DMS79 (cell line): ENCODE measurements around the gene DDX52.
"Not testable (repeated sequence)": the region's sequence is repeated elsewhere in the genome, so short reads cannot be mapped to it uniquely, and the experiment has no call there.

ENCODE experiments used
- DNase-seq: peaks from one replicate; lab custom pipeline; 2025; lab: John Stamatoyannopoulos, UW

DDX52 gene

GRCh38 chr17:37643118-37643766, at the start of gene DDX52:
DDX52 (minus strand) TSS chr17:37643446; CDS start chr17:37643420, 26 bp downstream.
- DNase-seq = peak; percentile 90

- DNase-seq = no peak
Measured at GRCh38 chr17:37691807-37692206, 48.6 kb upstream of the DDX52 start.

- DNase-seq = no peak
Measured at GRCh38 chr17:37689317-37689716, 46.1 kb upstream of the DDX52 start.

GRCh38 chr17:37683454-37683984, 40.3 kb upstream of the DDX52 start:
- no peak for DNase-seq

GRCh38 chr17:37682007-37682406, 38.8 kb upstream of the DDX52 start:
- no peak for DNase-seq

GRCh38 chr17:37679995-37680394, 36.7 kb upstream of the DDX52 start:
- DNase-seq = not testable (repeated sequence)

- DNase-seq = no peak
Measured at GRCh38 chr17:37678036-37678435, 34.8 kb upstream of the DDX52 start.

GRCh38 chr17:37677021-37677420, 33.8 kb upstream of the DDX52 start:
- DNase-seq = no peak

- DNase-seq = peak; percentile 37
Measured at GRCh38 chr17:37676115-37676925, 33.1 kb upstream of the DDX52 start.

- DNase-seq = no peak
Measured at GRCh38 chr17:37674511-37674910, 31.3 kb upstream of the DDX52 start.

GRCh38 chr17:37673386-37673785, 30.1 kb upstream of the DDX52 start:
- DNase-seq = no peak

GRCh38 chr17:37672548-37673078, 29.4 kb upstream of the DDX52 start:
- no peak for DNase-seq

GRCh38 chr17:37671824-37672547, 28.7 kb upstream of the DDX52 start:
- DNase-seq = peak; percentile 92

- no peak for DNase-seq
Measured at GRCh38 chr17:37671028-37671823, 28.0 kb upstream of the DDX52 start.

- DNase-seq = no peak
Measured at GRCh38 chr17:37667039-37667438, 23.8 kb upstream of the DDX52 start.

- no peak for DNase-seq
Measured at GRCh38 chr17:37664214-37664613, 21.0 kb upstream of the DDX52 start.

GRCh38 chr17:37662353-37662752, 19.1 kb upstream of the DDX52 start:
- no peak for DNase-seq

GRCh38 chr17:37661400-37662014, 18.3 kb upstream of the DDX52 start:
- DNase-seq = no peak

- no peak for DNase-seq
Measured at GRCh38 chr17:37659925-37660324, 16.7 kb upstream of the DDX52 start.

GRCh38 chr17:37657202-37657601, 14.0 kb upstream of the DDX52 start:
- no peak for DNase-seq

- DNase-seq = no peak
Measured at GRCh38 chr17:37651849-37652248, 8.6 kb upstream of the DDX52 start.
